Raji (cell line): Measurements from ENCODE around the gene FARS2.

Experiments
- POLR2A ChIP-seq: IDR thresholded peaks from 2 replicates; pipeline ENCODE4 v1.6.1; 2011; ENCODE audit warnings: low read depth, low read length, control low read depth; ENCODE audit not compliant: insufficient read depth

FARS2 gene

DNA sequence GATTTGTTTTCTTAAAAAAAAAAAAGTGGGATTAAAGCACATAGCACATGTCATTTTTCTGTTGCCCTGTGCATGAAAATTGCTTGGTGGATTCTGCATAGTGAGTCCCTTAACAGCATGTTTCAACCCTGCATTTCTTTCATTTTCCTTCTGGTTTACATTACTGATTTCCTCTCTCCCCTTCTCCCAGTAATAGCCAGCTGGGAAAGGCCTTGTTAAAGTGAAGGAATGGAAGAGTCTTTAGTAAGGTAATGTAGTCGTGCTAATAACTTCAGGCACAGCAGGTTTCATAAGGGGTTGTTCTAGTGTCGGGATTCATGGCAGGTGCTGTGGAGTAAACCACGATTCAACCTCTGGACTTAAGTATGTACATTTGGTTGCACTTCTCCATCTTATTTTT is 202.4 kb downstream of the FARS2 start:
- TF ChIP-seq POLR2A = no peak

GRCh38 chr6:5464099-5464885 is 203.0 kb downstream of the FARS2 start:
- no peak for TF ChIP-seq POLR2A

DNA sequence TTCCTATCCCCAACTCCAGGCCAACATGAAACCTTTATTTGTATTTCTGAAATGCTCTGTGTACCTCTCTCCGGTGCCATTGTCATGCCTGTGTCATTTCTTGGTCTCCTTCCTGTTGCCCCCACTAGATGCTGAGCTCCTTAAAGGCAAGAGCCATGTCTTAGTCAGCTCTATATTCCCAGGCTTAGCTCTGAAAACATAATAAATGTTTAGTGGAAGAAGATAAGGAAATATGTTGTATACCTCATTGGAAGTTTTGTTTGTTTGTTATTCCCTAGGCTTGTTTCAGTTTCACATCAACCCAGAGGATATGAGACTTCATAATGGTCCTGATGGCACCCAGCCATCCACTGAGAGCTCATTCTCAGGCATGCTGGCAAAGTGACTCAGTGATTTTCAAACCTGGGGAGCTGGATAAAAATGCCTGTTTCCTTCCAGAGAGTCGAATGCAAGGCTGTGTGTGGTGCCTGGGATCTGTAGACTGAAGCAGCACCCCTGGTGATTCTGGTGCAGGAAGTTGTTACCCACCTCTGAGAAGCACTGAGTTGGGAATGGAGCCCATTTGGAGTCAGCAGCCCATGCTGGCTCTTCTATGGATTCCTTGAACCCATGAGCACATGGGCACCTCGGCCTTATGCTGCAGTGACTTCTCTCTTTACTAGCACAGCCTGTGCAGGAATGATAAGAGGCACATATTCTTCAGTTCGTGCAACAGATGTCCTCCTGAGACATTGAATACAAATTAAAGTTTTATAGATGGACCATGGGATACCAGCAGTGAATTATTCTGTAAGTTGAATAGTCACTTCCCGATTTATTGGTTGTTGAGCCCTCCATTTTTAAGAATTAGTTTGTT is 205.2 kb downstream of the FARS2 start:
- no peak for TF ChIP-seq POLR2A

DNA sequence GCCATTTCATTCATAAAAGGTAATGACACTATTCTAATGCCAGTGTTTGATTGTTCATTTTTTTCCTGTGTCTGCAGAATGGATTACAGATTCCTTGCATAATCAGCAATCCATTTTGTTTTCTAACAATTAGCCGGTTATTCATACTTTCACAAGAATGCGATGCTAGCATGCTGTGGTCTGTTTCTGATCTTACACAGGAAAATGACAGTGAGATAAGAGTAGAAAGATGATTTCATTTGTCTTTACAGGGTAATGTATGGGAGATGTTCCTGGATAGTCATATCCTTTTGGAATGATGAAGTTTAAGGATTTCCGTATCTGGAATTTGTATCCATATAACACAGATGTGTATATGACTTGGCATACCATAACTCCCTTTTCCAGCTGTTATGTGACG is 207.3 kb downstream of the FARS2 start:
- no peak for TF ChIP-seq POLR2A

GRCh38 chr6:5469101-5469846 is 208.0 kb downstream of the FARS2 start:
- no peak for TF ChIP-seq POLR2A

DNA sequence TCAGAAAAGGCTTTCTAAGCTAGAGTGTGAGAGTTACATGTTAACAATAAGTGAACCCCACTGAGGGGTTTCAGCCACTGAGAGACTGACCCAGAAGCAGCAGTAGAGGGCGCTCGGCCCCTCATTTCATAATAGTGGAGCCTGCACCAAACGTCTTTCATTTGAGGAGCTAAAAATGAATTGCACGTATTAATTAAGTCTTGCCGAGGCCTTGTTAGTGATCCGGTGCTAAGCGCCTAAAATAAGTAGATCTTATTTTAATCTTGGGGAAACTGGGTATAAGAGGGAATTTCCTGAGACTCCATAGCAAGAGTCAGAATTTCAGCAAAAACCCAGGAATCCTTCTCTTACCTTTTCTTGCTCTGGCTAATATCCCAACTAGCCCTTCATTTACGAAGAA is 209.7 kb downstream of the FARS2 start:
- no peak for TF ChIP-seq POLR2A

- no peak for TF ChIP-seq POLR2A
Observed at GRCh38 chr6:5471637-5472398, 210.5 kb downstream of the FARS2 start.

GRCh38 chr6:5472571-5472970 is 211.3 kb downstream of the FARS2 start:
- no peak for TF ChIP-seq POLR2A

- no peak for TF ChIP-seq POLR2A
Observed at GRCh38 chr6:5475779-5476178, 214.5 kb downstream of the FARS2 start.

DNA sequence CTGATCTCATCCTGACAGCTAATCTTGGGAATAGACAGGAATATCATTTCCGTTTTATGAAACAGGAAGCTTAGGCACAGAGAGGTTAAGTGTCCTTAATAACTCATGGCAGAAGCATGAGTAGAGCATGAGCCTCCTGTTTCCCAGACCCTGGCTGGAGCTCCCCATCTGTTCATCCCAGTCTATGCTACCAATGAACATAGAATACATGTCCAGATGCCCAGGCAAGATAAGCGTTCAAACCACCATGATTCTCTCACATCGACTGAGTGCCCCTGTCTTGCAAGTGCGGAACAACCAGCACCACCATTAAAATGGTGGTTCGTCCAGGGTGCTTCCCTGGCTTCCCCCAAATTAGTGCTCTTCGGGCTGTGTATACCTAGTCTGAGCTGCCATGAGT is 217.1 kb downstream of the FARS2 start:
- TF ChIP-seq POLR2A = no peak

GRCh38 chr6:5481033-5481432 is 219.7 kb downstream of the FARS2 start:
- TF ChIP-seq POLR2A = no peak

DNA sequence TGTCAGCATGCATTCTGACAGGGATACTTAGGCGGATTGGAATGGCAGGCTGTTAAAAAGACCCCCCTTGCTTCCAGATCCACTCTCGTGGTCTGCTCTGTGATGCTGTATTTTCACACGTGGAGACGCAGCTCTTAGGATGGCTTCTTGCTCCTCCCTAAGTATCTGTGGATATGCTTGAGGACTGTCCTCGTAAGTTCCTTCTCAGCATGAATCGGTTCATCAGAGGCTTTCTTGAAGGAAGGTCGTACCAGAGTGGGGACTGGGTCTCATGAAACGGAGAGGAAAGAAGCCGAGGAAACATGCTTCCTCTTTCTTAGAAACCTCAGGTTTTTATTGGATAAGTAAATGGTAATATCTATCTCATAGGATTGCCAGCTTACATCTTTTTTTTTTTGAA is 220.4 kb downstream of the FARS2 start:
- TF ChIP-seq POLR2A = no peak

DNA sequence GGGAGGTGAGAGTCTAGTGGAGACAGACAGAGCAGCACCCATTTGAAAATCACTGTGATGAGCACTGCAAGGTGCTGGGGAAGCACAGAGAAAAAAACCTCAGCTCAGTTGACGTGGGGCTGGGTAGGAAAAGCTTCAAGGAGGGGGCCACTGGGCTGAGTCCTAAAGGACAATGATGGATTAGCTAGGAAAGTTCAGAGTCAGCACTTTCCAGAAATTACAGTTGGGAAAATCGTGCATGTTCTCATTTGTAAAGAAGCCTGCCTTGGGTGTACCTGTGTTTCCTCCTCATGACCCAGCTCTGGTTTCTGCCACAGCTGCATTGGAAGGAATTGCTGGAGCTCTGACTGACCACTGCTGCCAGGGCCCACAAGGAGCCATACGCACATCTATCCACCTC is 221.3 kb downstream of the FARS2 start:
- TF ChIP-seq POLR2A = no peak

DNA sequence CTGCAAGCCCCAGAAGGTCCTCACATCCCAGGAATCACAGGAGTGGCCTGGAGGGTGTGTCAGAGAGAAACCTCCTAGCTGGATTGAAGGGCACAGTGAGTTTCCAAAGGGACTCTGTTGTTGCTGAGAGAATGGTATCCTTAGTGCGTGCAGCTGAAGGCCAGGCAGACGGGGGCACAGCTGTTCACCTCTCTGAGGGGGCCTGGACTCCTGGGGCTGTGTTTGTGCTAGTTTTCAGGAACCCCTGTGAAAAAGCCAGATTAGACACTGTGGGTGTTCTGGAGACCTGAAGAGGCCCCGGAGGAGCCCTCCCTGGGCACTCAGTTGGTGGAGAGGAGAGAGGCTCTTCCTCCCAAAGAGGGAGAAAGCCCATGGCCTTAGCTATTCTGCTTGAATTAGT is 223.4 kb downstream of the FARS2 start:
- no peak for TF ChIP-seq POLR2A

- TF ChIP-seq POLR2A = no peak
Observed at GRCh38 chr6:5486214-5486613, 224.9 kb downstream of the FARS2 start.
